ENCODE data around the gene EED.
"Not testable (repeated sequence)": the region's sequence is repeated elsewhere in the genome, so short reads cannot be mapped to it uniquely, and the experiment has no call there.

EED gene

DNA sequence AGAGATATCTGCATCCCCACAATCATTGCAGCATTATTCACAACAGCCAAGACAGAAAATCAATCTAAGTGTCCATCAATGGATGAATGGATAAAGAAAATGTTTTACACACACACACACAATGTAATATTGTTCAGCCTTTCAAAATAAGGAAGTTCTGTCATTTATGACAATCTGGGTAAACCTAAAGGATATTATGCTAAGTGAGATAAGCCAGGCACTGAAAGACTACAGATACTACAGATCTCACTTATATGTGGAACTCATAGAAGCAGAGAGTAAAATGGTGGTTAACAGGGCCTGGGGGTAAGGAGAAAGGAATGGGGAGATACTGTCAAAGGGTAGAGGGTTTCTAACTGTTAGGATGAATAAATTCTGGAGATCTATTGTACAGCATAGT lies 36.0 kb upstream of the EED start:
- H3K36me3 Mint-ChIP-seq = no peaks in the 10 kb centered on the region
- DNase-seq = no peak
- no peaks in the 10 kb centered on the region for H3K27me3 Mint-ChIP-seq
- CTCF ChIA-PET = interaction anchor here (2.3 kb wide), 1 partner anchor 15 kb away, joined by 5 read pairs; no protein-coding TSS in a partner anchor
- no peak overlapping the region for H3K27ac Mint-ChIP-seq
- peaks cover 5% of the 10 kb centered on the region for H3K4me1 Mint-ChIP-seq
- no peaks in the 10 kb centered on the region for H3K9me3 Mint-ChIP-seq
- no peak overlapping the region for H3K4me3 Mint-ChIP-seq

GRCh38 chr11:86209806-86210657 lies 34.5 kb upstream of the EED start:
- no peak overlapping the region for H3K4me3 Mint-ChIP-seq
- H3K4me1 Mint-ChIP-seq = peaks cover 6% of the 10 kb centered on the region

DNA sequence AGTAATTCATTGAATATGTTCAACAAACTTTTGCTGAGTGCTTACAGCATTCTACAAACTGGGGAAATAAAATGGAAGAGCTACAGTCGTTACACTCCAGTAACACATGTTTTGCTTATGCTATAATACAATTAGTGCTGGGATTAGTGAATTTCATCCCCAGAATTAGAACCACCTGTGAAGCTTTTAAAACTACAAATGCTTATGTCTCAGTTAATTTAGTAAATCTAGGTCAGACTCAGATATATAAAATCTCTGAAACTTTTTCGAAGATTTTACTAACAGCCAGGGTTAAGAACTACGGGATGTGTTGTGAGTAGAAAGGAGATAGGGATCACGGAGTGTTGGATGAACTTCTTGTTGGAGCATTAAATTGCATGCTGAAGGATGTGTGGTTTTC lies 33.7 kb upstream of the EED start:
- no peak for DNase-seq
- no peak overlapping the region for H3K4me3 Mint-ChIP-seq
- CTCF ChIA-PET = interaction anchor here (1.4 kb wide), 1 partner anchor 18 kb away, joined by 3 read pairs; no protein-coding TSS in a partner anchor
- H3K27me3 Mint-ChIP-seq = no peaks in the 10 kb centered on the region
- no peaks in the 10 kb centered on the region for H3K9me3 Mint-ChIP-seq
- peaks cover 11% of the 10 kb centered on the region for H3K4me1 Mint-ChIP-seq
- H3K27ac Mint-ChIP-seq = no peak overlapping the region
- H3K36me3 Mint-ChIP-seq = no peaks in the 10 kb centered on the region

More at GRCh38 chr11:86209806-86210657, 34.5 kb upstream of the EED start:
- no peak for DNase-seq
- Mint-ChIP-seq H3K36me3 (no peaks in the 10 kb centered on the region), H3K27ac (no peak overlapping the region), H3K27me3 (no peaks in the 10 kb centered on the region), H3K9me3 (no peaks in the 10 kb centered on the region)
- CTCF ChIA-PET = interaction anchor here (0.7 kb wide), 1 partner anchor 14 kb away, joined by 3 read pairs; no protein-coding TSS in a partner anchor

DNA sequence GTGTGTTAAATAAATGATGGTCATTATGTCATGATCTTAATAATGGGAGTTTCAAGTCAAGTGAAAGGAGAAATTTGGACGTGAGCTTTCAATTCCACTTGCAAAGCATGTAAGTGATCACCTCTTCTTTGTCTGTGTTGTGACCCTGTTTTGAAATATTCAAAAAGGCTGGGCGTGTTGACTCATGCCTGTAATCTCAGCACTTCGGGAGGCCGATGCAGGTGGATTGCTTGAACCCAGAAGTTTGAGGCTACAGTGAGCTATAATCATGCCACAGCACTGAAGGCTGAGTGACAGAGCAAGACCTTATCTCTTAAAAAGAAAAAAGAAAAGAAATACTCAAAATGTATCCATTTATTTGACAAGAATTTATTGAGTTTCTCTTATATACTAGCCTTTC lies 32.9 kb upstream of the EED start:
- CTCF ChIA-PET = interaction anchor here (0.6 to 1.4 kb wide), 4 partner anchors 13 to 144 kb away, joined by 3 to 5 read pairs (median 3); no protein-coding TSS in a partner anchor
- Mint-ChIP-seq H3K4me3 (no peak overlapping the region), H3K4me1 (peaks cover 14% of the 10 kb centered on the region), H3K9me3 (no peaks in the 10 kb centered on the region), H3K27ac (no peak overlapping the region), H3K27me3 (no peaks in the 10 kb centered on the region), H3K36me3 (no peaks in the 10 kb centered on the region)
- no peak for DNase-seq

- Mint-ChIP-seq H3K27me3 (no peaks in the 10 kb centered on the region), H3K4me3 (no peak overlapping the region), H3K4me1 (peaks cover 14% of the 10 kb centered on the region), H3K9me3 (no peaks in the 10 kb centered on the region), H3K36me3 (no peaks in the 10 kb centered on the region), H3K27ac (no peak overlapping the region)
- CTCF ChIA-PET = interaction anchor here (0.6 to 1.4 kb wide), 4 partner anchors 14 to 145 kb away, joined by 3 to 5 read pairs (median 3); no protein-coding TSS in a partner anchor
- DNase-seq = no peak
Observed at GRCh38 chr11:86212019-86212611, 32.4 kb upstream of the EED start.

- peaks cover 28% of the 10 kb centered on the region for H3K4me1 Mint-ChIP-seq
- no peak overlapping the region for H3K27ac Mint-ChIP-seq
- peak; percentile 38 for DNase-seq
- CTCF ChIA-PET = interaction anchor here (0.7 to 1.7 kb wide), 4 partner anchors 10 to 173 kb away, joined by 3 to 5 read pairs (median 4); no protein-coding TSS in a partner anchor
- no peaks in the 10 kb centered on the region for H3K9me3 Mint-ChIP-seq
- no peak overlapping the region for H3K4me3 Mint-ChIP-seq
- no peaks in the 10 kb centered on the region for H3K27me3 Mint-ChIP-seq
- no peaks in the 10 kb centered on the region for H3K36me3 Mint-ChIP-seq
Observed at GRCh38 chr11:86214710-86215109, 29.8 kb upstream of the EED start.

DNA sequence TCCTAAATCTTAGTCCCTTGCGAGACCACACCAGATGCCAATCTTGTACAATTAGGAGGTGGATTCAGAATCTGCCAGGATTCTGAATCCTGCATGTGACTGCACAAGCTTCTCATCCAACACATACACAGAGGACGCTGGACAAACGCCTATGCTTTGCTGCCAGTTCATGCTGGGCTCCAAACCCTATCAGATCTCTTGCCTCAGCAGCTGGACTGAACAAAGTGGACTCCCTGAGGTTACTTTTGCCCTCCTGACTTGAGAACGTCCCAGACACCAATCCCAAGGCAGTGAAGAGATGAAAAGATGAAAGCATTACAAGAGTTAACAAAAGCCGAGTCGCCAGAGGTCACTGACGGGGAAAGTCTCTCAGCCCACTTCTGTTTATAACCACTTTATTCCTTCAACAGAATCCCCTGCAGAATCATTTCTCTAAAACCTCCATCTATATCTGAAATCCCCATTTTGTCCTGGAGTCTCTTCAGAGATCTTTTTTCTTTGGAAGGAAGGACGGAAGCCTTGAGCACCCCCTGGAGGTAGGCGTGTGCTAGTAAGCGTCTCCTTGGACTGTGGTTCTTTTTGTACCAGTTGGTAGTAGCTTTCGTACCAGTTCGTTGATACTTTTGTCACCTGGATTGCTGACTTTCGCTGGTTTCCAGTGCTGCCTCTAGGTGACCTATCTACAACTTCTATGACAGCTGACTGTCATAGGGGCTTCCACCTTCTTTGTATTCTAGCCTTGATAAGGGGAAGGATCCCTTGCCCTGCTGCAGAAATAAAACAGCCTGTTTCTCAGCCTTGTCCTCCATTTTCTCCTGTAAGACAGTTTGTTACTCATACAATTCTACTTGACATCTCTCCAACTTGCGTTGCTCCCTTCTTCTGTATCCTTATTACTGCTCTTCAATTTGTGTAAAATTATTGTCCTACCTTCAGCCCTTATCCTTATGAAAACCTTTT lies 26.1 kb upstream of the EED start:
- Mint-ChIP-seq H3K4me1 (peaks cover 28% of the 10 kb centered on the region), H3K4me3 (peak overlapping the region; percentile 48), H3K9me3 (no peaks in the 10 kb centered on the region), H3K36me3 (no peaks in the 10 kb centered on the region), H3K27me3 (no peaks in the 10 kb centered on the region), H3K27ac (no peak overlapping the region)
- DNase-seq = peak; percentile 73
- CTCF ChIA-PET = interaction anchor here (0.6 to 4.7 kb wide), 22 partner anchors 12 to 549 kb away, joined by 3 to 23 read pairs (median 4); partner anchors contain the start of genes CCDC83 and PICALM

GRCh38 chr11:86219311-86220193 lies 25.0 kb upstream of the EED start:
- CTCF ChIA-PET = interaction anchor here (1.3 to 4.7 kb wide), 8 partner anchors 10 to 178 kb away, joined by 3 to 23 read pairs (median 8); partner anchors contain the start of gene PICALM
- peaks cover 8% of the 10 kb centered on the region for H3K9me3 Mint-ChIP-seq
- H3K36me3 Mint-ChIP-seq = peaks cover 1% of the 10 kb centered on the region
- peaks cover 26% of the 10 kb centered on the region for H3K4me1 Mint-ChIP-seq
- no peak overlapping the region for H3K27ac Mint-ChIP-seq
- H3K27me3 Mint-ChIP-seq = no peaks in the 10 kb centered on the region
- DNase-seq = no peak
- H3K4me3 Mint-ChIP-seq = no peak overlapping the region

GRCh38 chr11:86220653-86221052 lies 23.9 kb upstream of the EED start:
- peaks cover 19% of the 10 kb centered on the region for H3K4me1 Mint-ChIP-seq
- H3K4me3 Mint-ChIP-seq = no peak overlapping the region
- CTCF ChIA-PET = interaction anchor here (1.3 to 2.2 kb wide), 3 partner anchors 10 to 15 kb away, joined by 3 to 7 read pairs (median 3); no protein-coding TSS in a partner anchor
- H3K27ac Mint-ChIP-seq = no peak overlapping the region
- no peaks in the 10 kb centered on the region for H3K27me3 Mint-ChIP-seq
- H3K36me3 Mint-ChIP-seq = peaks cover 1% of the 10 kb centered on the region
- DNase-seq = no peak
- peaks cover 9% of the 10 kb centered on the region for H3K9me3 Mint-ChIP-seq

- Mint-ChIP-seq H3K9me3 (peaks cover 9% of the 10 kb centered on the region), H3K4me1 (peaks cover 14% of the 10 kb centered on the region), H3K4me3 (no peak overlapping the region), H3K27me3 (no peaks in the 10 kb centered on the region), H3K36me3 (peaks cover 1% of the 10 kb centered on the region), H3K27ac (no peak overlapping the region)
- no peak for DNase-seq
- CTCF ChIA-PET = interaction anchor here (0.9 to 2.2 kb wide), 3 partner anchors 9 to 181 kb away, joined by 3 to 7 read pairs (median 4); no protein-coding TSS in a partner anchor
Observed at GRCh38 chr11:86222081-86222480, 22.5 kb upstream of the EED start.

DNA sequence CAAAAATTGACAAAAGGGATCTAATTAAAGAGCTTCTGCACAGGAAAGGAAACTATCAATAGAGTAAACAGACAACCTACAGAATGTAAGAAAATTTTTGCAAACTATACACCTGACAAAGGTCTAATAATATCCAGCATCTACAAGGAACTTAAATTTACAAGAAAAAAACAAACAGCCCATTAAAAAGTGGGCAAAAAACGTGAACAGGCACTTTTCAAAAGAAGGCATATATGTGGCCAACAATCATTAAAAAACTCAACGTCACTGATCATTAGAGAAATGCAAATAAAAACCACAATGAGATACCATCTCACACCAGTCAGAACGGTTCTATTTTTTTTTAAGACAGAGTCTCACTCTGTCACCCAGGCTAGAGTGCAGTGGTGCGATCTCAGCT lies 20.0 kb upstream of the EED start:
- H3K9me3 Mint-ChIP-seq, H3K27me3 Mint-ChIP-seq, H3K36me3 Mint-ChIP-seq, DNase-seq, H3K4me3 Mint-ChIP-seq, H3K4me1 Mint-ChIP-seq, H3K27ac Mint-ChIP-seq: not testable (repeated sequence)
- CTCF ChIA-PET = interaction anchor here (1.7 kb wide), 1 partner anchor 183 kb away, joined by 5 read pairs; no protein-coding TSS in a partner anchor

GRCh38 chr11:86225344-86225743 lies 19.2 kb upstream of the EED start:
- H3K9me3 Mint-ChIP-seq, H3K27ac Mint-ChIP-seq, H3K4me1 Mint-ChIP-seq, DNase-seq, H3K36me3 Mint-ChIP-seq, CTCF ChIA-PET, H3K27me3 Mint-ChIP-seq, H3K4me3 Mint-ChIP-seq: not testable (repeated sequence)
